ENCODE data around the gene CTNND2.
"Not testable (repeated sequence)": the region's sequence is repeated elsewhere in the genome, so short reads cannot be mapped to it uniquely, and the experiment has no call there.

Gene CTNND2

DNA sequence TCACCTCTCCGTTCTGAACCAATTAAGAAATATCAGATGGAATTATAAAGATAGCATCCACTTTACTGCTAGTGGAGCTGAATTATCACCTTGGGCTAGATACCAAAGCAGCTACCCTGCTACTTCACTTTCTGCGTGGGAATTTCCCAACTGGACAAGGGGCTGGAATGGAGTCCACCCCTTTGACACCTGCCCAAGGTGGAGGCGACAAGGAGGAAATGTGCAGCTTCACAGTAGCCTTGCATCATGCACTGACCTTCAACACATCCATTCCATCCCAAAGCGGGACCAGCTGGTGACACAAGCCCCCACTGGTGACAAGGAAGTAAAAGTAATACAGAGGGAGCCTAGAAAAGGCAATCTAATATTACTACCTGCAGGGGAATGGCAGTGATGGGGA, 30.7 kb downstream of the CTNND2 start:
- no peak for DNase-seq (ENCODE audit: low read depth, low spot score)

DNA sequence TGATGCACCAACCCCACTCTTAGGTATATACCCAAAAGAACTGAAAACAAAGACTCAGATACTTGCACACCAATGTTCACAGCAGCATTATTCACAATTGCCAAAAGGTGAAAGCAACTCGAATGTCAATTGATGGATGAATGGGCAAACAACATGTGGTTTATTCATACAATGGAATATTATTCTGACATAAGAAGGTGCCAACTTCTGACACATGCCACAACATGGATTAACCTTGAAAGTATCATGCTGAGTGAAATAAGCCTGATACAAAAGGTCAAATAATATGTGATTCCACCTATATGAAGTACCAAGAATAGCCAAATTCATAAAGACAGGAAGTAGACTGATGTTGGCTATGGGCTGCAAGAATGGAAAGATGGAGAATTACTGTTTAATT, 35.0 kb downstream of the CTNND2 start:
- no peak for DNase-seq (ENCODE audit: low read depth, low spot score)

DNA sequence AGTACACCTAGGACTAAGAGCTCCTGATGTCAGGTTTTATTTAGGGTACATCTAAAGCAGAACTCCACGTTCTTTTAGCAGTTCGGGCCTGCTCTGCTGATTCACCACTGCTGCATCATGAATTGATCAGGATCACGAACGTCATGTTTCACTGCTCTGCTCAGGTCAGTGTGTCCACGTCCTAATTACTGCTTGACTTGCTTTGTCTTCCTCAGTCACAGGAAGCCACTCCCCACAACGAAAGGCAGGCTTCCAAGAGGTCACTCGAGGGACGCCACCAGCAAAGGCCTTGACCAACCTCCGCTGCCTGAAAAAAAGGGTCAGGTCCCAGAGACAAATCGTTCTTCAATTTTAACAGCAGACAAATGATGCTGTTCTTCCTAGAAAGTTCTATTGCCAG, 40.3 kb downstream of the CTNND2 start:
- no peak for DNase-seq (ENCODE audit: low read depth, low spot score)

DNA sequence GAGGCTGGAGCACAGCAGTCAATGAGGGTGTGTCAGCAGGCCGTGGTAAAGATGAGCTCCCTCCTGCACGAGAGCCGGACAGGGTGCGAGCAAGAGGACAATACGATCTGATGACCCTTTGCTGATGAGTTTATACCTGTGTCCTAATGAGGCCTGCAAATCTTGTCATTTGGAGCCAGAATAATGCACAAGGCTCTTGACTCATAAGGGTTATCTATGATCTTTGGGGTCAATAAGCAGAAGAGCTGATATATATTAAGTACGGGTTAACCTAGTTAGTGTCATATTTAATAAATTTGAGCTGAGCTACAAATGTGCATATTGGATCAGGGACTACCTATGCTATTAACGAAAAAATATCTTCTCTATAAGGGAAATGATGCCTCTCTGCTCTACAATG, 46.9 kb downstream of the CTNND2 start:
- DNase-seq (ENCODE audit: low read depth, low spot score), result no peak

DNA sequence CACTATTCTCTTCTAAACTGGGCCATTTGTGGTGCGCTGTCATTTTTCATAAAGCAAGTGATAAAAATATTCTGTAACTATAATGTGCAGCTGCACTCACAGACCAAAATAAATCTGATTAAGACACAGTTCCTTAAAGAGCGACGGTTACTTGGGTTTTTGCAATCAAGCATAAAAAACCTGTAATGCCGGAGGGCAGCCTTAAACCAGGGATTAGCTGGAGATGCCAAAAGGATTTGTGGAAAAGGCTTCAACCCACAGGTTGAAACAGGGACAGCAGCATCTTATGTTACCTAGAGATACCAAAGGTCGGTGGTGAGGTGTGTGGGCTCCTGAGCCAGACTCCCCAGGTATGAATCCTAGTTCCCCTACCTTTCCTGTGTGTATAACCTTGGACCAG, 49.3 kb downstream of the CTNND2 start:
- no peak for DNase-seq (ENCODE audit: low read depth, low spot score)

DNA sequence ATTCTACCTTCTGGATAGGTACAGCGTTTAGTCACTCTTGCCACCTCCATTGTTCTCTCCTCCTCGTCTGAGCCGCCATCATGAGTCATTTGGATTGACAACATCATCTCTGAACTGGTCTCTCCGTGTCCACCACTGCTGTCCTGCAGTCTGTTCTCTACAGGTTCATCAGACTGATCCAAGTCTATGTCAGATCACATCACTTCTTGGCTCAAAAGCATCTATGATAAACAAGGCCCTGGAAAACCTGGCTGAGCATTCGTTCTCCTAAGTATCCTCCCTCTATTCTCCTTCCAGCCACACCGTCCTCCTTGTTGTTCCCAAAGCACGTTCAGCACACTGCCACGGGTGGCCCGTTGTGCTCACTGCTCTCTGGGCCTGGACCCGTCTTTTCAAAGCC, 50.5 kb downstream of the CTNND2 start:
- DNase-seq (ENCODE audit: low read depth, low spot score), result no peak

DNA sequence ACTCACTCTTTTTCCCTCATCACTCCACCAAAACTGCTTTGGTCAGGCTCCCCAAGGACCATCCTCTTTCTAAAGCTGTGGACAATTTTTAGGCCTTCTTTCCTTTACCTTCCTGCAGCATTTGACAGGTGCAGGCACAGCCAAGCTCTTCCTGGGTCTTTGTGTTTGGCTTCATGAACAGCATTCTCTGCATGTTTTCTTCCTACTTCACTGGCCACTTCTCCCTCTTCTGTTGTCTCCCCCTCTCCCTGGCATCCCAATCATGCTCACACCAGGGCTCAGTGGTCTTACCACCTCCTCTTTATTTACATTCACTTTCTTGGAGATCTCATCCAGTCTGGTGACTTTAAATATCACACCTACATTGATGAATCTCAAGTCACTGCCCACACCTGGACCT, 51.1 kb downstream of the CTNND2 start:
- DNase-seq (ENCODE audit: low read depth, low spot score), result no peak

DNA sequence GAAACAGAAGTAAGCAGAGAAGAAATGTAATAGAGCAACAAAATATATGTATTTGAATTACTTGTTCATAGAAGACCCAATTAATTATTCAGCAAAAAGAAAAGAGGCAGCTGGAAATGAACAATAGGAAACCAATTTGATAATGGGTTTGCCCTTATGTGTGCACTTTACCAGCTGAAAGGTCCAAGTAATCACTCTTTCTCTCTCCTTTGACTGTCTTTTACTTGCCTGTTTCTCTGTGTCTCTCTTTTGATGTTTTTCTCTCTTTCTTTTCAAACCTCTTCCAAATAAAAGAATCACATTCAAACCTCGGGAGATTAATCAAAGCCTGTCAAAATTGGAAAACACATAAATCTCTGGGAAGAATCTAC, 51.5 kb downstream of the CTNND2 start:
- DNase-seq (ENCODE audit: low read depth, low spot score), result no peak

DNA sequence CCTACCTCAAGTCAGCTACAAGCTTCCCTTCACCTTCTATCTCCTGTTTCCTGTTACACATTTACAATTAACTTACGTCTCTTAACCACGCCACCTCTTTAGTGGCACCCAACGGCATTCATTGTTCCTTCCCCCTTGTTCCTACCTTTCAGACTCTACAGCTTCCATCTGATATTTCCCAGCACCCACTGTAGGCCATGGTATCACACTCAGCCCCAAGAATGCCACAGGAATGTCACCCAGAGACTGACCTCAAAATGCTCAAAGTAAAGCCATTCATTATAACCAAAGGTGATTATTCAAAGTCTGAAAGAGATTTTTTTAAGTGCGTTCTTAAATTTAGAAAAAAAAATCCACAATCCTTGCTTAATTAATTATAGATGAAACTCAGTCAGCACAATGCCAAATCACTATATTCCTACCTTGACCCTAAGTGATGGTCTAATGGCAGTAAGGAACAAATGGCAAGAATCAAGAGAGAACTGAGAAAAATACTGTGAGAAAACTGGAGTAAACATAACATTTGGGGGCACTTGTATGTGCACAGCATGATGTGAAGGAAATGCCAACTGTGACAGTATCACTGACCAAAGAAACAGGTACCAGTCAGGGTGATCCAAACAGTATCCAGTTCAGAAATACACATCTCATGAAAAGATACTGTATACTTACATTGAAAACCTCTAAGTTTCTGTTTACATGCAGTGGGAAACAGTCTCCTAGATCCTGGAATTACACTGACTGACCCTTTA, 52.1 kb downstream of the CTNND2 start:
- no peak for DNase-seq (ENCODE audit: low read depth, low spot score)

DNA sequence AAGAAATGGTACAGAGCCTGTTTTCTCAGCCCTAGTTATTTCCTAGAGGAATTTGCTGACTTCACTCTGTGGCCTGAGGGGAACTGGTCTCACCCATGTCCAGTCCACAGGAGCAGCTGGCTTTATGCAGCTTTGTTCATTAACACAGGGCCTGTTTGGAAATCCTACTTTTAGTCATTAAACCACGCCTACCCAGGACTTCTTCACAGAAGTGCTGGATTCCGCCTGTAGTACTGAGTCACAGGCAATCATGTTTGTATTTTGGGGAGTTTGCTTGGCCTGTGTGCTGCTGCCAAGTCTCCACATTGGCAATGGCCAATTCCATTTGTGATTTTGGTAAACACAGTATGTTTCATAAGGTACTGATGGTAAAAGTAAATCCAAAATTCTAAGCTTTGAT, 52.8 kb downstream of the CTNND2 start:
- no peak for DNase-seq (ENCODE audit: low read depth, low spot score)

DNA sequence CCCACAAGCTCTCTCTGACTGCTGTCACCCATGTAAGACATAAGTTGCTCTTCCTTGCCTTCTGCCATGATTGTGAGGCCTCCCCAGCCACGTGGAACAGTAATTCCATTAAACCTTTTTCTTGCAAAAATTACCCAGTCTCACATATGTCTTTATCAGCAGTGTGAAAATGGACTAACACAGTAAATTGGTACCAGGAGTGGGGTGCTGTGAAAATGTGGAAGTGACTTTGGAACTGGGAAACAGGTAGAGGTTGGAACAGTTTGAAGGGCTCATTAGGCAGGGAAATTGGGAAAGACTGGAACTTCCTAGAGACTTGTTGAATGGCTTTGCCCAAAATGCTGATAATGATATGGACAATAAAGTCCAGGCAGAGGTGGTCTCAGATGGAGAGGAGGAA, 75.7 kb downstream of the CTNND2 start:
- DNase-seq (ENCODE audit: low read depth, low spot score), result not testable (repeated sequence)

DNA sequence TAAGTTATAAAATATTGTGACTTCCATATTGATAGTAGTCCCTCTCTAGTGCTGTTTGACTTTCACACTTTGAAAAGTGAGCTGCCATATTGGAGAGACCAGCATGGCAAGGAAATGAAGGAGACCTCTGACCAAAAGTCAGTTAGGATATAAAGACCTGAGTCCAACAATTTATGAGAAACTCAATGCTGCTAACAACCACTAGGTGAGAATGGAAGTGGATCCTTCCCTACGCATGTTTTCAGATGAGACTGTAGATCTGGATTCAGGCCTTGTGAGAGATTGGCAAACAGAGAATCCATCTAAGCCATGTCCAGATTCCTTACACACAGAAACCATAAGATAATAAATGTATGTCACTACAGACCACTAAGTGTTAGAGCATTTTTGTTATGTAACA, 81.6 kb downstream of the CTNND2 start:
- no peak for DNase-seq (ENCODE audit: low read depth, low spot score)

DNA sequence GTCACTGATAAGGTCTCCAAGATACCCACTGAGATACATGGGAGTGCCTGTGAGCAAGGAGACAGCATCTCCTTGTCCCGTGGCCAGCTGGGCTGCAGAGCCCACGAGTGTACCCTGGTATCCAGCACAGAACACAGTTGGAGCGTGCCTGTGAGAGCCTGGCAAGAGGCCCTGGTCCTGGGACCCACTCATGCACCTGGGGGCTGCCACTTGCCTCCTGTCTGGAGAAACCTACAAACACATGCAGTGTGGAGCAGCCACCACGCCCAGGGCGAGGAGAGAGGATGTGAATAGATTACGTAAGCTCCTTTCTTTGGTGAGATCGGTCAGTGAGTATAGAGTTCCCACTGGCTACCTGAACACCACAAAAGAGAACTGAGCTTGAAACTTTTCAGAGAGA, 88.3 kb downstream of the CTNND2 start:
- DNase-seq (ENCODE audit: low read depth, low spot score), result no peak

DNA sequence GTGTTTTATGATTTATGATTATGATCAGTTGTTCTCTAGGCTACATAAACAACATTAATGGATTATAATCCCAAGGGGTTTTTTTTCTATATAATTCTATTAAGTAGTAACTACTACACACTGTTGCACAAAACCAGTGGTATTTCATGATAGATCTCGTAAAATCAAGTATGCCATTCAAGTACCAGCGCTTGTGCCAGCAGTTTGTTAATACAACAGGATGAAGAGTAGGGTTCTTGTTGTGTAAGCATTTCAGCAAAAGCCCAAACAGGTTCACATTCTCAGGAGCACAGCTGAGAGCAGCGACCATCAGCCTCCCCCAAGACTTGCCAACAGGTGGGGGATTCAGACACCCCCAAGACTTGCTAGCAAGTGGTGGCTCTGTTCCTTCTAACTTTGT, 88.8 kb downstream of the CTNND2 start:
- DNase-seq (ENCODE audit: low read depth, low spot score), result no peak

DNA sequence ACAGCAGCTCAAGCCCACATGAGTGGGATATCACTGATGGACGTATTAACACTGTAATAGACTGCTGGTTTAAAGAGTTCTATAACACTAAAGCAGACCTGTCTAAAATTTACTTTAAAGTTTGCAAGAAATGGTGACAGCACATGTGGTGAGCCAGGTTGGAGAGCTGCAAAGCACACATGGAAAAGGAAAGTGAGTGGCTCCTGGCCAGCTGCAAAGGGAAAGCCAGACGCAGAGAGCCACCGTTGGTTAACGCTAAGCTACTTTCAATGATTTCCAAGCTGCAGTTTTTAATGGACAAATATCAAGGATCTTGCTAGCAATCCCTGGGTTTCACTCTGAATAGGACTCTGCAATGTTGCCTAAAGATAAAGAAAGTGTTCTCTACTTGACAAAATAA, 89.9 kb downstream of the CTNND2 start:
- no peak for DNase-seq (ENCODE audit: low read depth, low spot score)

DNA sequence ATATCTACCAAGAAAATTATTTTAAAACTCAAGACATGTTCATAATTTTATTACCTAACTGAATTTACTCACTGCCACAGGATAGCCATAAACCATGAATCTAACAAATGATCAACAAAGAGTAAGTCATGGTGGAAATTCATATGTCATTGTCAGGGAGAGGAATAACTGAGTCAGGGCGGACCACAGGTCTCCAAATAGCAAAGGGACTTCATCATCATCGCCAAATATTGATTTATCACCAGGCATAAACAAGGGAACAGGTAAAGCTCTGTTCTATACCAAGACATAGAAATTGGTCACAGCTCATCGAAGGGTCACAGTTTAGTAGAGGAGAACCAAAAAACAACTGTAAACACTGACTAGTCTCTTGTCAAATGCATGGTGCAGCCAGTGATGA, 94.8 kb downstream of the CTNND2 start:
- DNase-seq (ENCODE audit: low read depth, low spot score), result no peak

DNA sequence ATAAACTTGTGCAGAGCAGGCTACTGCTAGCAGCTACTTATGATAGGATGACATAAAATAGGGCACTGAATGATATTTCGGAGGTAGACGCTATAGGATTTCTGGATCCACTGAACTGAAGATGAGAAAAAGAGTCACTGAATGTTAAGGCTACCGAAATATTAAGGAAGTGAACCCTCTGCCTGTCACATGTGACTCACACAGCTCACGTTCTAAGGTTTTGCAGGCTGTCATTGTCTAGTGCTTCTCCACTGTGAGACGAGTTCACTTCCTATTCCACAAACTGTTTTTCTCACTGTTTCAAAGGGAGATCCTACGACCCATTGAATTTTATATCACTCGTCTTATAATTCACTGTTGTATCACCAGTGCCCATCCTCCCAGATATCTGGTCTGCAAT, 100.8 kb downstream of the CTNND2 start:
- DNase-seq (ENCODE audit: low read depth, low spot score), result no peak

DNA sequence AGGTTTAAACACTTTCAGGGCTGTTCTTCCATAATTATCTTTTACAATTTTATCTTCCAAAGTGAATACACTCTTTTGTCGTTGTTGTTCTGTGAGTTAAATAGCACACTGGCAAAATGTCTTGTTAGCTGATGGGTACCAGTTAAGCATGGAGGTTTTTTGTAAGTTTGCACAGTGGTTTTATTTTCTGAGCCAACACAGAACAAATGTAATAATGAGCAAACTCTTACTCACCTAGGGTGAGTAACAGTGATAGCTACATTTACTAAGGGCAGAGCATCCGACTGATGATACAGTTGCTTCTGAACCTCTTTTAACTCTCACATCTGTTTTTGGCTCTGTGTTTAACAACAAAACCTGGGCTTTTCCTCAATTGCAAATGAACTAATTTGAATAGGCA, 103.2 kb downstream of the CTNND2 start:
- DNase-seq (ENCODE audit: low read depth, low spot score), result no peak

DNA sequence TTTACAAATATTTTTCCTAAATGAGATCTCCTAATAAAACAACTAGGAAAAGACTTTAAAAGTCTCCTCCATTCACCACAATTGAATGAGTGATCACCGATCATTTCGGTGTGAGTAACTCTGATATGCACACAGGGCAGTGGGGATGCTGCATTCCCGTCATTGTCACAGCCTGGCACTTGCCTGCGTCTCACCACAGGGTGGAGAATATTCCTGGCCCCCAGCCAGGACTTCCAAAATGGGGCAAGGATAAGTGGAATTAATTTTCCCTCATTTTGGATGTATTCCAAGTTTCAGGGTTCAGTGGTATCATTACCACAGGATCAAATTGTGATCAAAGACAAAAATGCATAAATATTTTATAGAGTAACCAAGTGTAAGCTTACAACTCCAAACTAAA, 107.1 kb downstream of the CTNND2 start:
- DNase-seq (ENCODE audit: low read depth, low spot score), result no peak

DNA sequence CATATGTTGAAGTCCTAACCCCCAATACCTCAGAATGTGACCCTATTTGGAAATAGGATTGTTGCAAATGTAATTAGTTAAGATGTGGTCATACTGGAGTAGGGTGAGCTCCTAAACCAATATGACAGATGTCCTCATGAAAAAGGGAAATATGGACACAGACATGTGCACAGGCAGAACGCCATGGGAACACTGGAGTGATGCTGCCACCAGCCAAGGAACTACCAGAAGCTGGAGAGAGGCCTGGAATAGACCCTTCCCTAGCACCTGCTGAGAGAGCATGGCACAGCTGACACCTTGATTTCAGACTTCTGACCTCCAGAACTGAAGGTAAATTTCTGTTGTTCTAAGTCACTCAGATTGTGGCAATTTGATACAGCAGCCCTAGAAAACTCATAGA, 110.8 kb downstream of the CTNND2 start:
- no peak for DNase-seq (ENCODE audit: low read depth, low spot score)

DNA sequence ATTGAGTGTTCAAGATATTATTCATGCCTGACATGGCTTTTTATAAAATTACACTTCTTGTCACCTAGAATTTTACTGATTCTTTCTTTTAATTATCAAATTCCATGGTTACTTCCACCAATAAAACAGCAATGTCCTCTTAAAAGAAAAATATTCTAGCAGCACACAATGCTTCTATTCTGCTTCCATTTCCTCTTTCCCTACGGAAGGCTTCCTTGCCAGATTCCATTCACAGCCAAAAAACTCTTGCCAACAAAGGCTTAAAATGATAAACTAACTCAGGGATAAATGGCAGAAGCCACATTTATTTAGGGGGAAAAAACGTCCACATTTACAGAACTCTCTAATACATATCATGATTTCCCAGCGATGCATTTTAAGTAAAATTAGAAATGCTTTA, 111.6 kb downstream of the CTNND2 start:
- no peak for DNase-seq (ENCODE audit: low read depth, low spot score)

DNA sequence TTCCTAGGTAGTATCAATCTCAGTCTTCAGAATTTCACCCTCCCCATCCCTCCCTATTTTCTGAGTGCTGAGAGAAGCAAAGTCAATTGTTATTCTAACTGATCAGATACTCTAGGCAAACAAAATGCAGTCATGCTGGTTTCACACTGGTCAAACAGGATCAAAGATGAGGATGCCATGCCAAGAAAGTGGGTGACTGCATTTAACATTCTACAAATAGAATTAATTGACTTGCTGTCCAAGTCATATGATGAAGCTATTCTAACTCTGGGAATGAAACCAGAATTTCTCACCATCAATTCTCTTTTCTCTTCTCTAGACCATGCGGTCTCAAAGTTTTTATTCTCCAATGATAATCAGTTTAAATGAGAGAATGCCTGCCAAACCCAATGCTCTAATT, 112.5 kb downstream of the CTNND2 start:
- no peak for DNase-seq (ENCODE audit: low read depth, low spot score)

DNA sequence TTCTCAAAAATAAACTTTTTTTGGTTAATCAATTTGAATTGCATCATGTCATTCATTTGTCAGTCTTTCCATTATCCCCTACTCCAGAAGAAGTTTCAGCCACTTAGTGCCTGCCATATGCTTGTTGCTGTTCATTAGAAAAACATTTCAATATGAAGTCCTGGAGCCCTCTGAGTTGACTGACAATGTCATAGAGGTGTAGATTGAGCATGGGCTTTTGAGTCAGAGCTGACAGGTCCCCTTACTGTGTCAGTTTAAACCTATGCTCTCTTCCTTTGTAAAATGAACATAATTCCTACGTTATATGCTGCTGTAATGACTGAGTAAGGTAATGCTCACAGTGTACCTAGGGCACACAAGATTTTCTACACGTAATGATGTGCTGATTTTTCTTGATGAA, 114.0 kb downstream of the CTNND2 start:
- DNase-seq (ENCODE audit: low read depth, low spot score), result no peak

DNA sequence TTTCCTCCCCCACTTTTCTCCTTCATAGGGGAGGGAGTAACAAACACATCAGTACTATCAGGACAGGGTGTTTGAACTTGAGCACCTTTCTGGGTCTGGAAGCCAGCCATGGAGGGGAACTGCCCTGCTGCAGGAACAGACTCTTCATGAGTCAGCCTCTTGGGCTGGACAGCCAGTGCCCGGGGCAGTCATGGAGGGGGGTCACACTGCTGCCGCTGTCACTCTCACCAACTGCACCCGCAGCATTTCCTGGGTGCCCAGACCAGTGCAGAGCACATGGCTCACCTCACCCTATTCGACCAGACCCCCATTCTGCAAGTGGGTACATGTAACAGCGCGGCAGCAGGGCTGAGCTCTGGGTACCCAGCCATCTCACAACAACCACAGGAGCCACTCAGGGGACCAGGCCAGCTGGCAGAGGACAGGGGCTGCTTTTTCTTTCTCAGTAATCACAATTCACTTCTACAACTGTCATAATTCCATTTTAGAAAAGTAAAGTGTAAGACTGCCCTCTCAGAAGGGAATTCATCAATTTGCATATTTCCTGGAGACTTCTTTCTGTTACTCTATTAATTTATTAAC, 118.4 kb downstream of the CTNND2 start:
- no peak for DNase-seq (ENCODE audit: low read depth, low spot score)

Data from activated CD4-positive, CD25-positive, alpha-beta regulatory T cell treated with anti-CD3 and anti-CD28 coated beads, Interleukin-2, amount 50 U/mL, for 16 hours (primary cell).